Activated gamma-delta T cell treated with anti-CD3 and anti-CD28 coated beads, Interleukin-2, amount 50 U/mL, for 16 hours (primary cell): Measurements from ENCODE around the gene TTYH3.

Experiments
- DNase-seq: peaks from one replicate; pipeline ENCODE4 v3.0.0-alpha.2; 2020; ENCODE audit warnings: low read depth

The TTYH3 gene

DNA sequence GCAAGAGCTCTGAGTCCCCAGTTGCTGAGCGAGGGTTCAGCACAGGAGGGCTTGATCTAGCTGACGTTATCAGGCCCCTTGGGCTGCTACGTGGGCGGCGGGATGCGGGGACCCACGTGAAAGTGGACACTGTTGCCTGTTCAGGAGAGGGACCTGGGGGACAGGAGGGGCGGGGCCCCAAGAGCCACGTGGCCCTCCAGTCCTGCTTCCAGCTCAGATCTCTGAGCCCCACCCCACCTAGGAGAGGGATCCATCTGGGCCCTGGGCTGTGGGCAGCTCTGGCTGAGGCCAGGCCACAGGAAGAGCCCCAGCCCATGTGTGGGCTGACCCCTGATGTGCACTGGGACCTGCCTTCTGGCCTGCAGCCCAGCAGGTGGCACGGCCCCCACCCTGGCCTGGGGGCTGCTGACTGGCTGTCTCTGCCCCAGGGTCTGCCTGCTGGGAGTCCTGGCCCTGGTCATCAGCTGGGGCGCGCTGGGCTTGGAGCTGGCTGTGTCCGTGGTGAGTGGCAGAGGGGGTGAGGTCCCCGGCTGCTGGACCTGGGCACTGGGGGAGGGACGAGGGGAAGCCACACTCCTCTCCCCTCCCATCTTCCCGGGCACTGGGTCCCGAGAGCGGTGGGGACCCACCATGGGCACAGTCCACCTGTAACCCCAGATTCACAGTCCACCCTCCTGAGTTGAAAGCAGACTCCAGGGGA, 17.5 kb downstream of the TTYH3 start:
- DNase-seq, result no peak

- DNase-seq, result no peak
These were observed 18.2 kb downstream of the TTYH3 start for GRCh38 chr7:2649991-2650390.

GRCh38 chr7:2650451-2650850, 18.7 kb downstream of the TTYH3 start:
- DNase-seq, result no peak

DNA sequence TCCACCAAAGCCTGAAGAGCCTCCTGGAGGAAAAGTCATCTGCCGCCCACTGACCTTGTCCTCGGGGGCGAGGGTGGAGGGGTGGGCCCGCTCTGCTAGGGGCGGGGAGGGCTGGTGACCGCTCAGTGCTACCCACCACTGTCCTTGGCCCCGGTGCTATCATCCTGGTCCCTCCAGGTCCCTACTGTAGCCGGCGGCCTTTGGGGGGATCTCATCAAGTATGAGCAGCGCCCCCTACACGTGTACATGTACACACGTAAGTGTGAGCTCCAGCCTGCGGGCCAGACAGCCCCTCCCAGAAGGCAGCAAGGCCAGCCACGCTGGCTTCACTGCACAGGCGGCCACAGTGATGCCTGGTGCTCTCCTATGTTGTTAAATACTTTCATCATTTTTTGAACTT, 19.6 kb downstream of the TTYH3 start:
- no peak for DNase-seq

DNA sequence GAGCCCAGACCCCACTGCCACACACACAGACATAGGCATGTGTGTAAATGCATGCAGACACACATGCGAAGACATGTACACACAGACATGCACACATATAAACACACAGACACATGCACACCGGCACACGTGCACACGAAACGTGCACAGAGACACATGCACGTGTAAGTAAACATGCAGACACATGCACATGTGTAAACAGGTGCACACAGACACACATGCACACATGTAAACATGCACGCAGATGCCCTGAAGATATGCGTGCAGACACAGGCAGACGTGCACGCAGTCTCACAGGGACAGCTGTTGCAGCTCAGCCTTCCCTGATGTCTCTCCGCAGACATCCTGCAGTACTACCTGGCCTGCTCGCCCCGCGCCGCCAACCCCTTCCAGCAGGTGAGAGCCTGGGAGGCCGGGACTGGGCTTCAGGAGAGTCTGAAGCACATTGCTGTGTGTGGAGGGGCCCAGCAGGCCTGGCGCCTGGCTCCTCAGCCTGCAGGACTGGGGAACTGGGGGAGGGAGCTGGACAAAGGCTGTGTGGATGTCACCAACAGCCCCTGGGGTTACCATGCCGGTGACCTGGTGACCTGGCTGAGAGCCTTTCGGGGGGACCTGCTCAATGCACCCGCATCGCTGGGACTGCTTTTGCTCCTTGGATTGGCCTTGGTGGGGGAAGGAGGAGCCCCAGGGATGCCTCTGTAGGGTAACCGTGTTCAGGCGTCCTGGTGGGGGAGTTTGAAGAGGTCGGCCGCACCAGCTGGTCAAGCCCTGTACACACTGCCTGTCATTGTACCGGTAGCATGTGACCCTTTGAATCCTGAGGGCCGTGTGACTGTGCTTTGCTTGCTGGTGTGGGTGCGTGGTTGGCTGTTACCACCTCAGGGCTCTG, 20.3 kb downstream of the TTYH3 start:
- DNase-seq, result no peak

GRCh38 chr7:2652736-2653060, 20.9 kb downstream of the TTYH3 start:
- DNase-seq, result no peak

- no peak for DNase-seq
These were observed 22.3 kb downstream of the TTYH3 start for GRCh38 chr7:2654059-2654458.

DNA sequence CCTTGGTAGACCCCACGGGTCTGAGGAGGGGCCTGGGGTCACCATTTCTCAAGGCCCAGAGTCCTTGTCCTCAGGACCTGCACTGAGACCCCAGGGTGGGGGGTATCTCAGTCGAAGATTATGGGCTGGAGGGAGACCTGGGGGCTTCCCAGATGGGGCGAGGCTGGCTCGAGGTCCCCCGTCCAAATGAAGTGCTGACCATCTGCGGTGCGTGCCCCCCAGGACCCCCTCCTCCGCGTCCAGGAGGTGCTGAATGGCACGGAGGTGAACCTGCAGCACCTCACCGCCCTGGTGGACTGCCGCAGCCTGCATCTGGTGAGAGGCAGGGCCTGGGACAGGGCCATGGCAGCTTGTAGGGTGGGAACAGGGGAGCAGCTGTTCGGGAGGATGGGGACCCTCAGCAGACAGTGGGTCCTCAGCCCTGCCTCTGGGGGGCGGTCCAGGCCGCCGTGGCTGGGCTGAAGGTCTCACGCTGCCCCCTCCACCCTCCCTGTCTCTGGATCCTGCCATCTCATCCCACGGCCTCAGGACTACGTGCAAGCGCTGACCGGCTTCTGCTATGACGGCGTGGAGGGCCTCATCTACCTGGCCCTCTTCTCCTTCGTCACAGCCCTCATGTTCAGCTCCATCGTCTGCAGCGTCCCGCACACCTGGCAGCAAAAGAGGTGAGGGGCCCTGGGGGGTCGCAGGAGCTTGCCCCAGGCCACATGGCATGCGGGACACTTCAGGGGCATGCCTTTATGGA, 24.3 kb downstream of the TTYH3 start:
- no peak for DNase-seq

GRCh38 chr7:2657208-2657607, 25.4 kb downstream of the TTYH3 start:
- no peak for DNase-seq

DNA sequence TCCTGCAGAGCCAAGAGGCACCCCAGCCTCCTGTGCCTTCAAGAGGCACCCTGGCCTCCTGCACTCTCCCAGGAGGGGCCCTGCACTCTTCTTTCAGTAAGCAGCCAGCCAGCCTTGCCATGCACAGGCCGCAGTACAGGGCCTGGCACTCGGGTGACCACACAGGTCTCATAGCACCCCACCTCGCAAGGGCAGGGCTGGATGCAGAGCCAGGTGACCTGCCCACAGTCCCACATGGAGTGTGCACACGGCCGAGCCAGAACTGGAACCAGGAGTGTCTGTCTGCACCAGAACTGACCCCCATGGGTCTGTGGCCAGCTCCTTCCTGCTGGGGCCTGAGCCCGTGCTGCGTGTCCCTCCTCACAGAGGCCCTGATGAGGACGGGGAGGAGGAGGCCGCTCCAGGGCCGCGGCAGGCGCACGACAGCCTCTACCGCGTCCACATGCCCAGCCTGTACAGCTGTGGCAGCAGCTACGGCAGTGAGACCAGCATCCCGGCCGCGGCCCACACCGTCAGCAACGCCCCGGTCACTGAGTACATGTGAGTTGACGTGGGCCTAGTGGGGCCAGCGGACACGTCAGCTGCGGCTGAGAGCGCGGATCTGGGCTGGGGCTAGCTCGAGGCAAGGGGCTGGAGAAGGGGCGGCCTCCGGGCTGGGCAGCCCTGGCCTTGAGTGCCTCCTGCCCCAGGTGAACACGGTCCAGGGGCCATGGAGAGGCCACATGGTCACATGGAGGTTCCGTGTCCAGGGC, 26.3 kb downstream of the TTYH3 start:
- DNase-seq, result no peak

DNA sequence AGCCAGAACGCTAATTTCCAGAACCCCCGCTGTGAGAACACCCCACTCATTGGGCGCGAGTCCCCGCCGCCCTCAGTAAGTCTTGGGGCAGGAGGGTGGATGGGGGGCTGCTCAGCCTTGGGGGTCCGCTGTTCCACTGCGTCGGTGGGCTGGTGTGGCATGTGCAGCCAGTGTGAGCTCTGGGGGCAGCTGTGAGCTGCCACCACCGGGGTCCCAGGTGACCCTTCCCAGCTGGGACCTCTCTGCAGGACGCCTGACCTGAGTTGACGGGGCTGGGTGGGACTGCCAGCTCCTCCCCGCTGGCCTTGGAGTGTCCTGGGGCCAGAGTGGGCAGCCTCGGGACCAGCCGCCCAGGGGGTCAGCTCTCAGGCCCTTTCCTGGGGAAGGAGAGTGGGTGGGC, 27.2 kb downstream of the TTYH3 start:
- no peak for DNase-seq

DNA sequence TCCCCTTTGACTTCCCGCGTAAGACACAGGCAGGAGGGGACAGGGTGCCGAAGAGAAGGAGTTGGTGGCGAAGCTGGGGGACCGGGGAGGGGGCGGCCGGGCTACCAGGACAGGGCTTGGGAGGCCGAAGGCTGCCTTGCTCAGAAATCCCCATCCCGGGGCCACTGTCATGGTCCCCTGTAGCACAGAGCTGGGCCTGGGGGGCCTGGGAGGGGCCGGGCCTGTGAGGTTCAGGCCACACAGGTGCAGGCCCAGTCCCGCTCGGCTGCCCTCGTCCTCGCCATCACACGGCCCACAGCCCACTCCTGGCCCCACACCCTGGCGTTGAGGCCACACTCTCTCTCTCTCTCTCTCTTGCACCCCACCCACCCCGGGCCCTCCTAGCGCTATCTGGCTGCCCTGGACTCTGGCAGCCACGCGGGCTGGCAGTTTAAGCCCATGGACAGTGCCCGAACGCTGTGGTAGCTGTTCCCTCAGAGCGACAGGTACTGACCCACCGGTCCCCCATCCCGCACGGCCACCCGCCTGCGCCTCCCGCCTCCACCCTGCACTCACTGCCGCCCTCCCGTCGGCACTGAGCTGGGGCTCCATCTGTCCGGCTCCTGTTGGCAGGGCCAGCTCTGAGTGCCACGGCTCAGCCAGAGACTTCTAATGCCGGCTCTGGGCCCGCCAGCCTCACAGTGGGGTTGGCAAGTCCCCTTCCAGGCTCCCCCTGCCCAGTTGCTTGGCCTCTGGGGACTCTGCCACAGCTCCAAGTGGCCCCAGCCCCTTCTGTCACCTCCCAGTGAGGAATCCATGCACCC, 28.0 kb downstream of the TTYH3 start:
- DNase-seq, result no peak

DNA sequence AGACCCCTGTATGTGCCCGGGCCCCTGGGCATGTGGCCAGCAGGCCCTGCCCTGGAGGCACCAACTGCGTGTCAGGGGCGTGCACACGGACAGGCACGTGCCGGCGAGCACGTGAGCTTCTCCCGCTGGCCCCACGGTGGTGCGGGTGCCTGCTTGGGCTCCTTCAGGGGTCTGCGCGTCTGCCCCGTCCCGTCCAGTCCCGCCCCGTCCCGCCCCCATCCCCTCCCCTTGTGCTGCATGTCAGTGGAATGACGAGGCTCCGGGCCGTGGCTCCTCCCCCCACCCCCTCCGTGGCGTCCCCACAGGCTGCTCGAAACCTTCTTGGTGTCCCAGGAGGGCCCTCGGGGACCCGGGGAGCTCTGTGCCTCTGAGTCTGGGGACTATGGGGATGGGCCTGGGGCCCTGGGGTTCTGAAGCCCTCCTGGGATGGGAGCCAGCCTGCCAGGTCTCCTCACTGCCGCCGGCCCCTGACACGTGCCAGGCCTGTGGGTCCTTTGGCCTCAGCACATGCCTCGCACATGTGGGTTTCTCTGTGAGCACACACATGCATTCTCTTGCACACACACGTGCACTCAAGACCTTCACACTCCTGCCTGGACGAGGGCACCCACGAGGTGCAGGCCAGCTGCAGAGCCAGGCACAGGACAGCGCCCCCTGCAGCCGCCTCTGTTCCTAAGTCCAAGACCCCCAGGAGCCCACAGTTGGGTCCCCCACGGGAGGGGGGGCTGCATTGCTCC, 28.7 kb downstream of the TTYH3 start:
- no peak for DNase-seq

DNA sequence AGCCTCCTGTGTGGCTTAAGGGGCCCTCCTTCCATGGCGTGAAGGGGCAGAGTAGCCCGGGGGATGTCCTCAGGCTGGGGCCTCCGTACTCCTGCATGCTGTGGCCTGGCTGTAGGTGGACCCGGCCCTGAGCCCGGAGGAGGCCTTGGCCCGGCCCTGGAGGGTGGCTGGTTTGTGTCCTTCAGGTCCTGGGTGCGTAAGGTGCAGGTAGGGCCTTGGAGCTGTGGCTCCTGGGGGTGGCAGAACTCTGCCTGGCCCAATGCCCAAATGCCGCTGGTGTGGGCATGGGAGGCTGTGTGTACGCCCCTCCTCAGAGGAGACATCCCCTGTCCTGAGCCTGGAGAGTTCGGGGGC, 29.3 kb downstream of the TTYH3 start:
- DNase-seq, result no peak

- DNase-seq, result no peak
These were observed 30.0 kb downstream of the TTYH3 start for GRCh38 chr7:2661602-2662272.

DNA sequence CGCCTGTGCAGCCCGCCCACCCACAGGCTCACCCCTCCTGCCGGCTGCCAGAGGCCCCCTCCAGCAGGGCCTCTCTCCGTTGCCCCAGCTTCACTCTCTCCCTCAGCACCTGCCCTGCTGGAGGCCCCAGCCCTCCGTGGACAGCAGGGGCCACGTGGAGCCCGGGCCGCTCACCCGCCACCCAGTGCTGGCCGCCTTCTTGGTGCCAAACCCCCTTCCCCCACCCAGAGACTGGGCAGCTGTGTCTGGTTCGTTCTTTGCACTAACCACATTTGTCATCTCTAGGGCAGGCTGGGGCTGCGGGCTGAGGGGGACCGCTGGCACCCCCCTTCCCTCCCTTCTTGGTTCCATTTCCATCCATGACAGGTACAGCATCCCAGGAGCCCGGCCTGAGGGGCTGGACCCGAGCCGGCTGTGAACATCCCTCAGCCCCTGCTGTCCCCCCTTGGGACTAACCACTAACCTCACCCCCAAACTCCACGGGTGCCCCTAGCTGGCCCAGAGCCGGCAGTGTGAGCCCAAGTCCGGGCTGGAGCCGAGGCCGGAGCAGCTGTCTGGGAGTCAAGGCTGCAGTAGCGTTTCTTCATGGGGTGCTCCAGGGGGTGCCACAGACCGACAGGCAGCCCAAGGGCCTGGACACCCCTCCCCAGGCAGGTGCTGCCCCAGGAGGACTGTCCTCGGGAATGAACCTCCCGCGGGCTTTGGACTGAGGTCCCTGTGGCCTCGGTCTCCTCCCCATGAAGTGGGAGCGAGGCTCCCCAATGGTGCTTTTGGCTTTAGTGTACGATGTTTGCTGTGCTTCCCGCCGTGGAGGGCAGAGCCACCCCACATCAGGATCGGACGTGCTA, 30.7 kb downstream of the TTYH3 start:
- no peak for DNase-seq

DNA sequence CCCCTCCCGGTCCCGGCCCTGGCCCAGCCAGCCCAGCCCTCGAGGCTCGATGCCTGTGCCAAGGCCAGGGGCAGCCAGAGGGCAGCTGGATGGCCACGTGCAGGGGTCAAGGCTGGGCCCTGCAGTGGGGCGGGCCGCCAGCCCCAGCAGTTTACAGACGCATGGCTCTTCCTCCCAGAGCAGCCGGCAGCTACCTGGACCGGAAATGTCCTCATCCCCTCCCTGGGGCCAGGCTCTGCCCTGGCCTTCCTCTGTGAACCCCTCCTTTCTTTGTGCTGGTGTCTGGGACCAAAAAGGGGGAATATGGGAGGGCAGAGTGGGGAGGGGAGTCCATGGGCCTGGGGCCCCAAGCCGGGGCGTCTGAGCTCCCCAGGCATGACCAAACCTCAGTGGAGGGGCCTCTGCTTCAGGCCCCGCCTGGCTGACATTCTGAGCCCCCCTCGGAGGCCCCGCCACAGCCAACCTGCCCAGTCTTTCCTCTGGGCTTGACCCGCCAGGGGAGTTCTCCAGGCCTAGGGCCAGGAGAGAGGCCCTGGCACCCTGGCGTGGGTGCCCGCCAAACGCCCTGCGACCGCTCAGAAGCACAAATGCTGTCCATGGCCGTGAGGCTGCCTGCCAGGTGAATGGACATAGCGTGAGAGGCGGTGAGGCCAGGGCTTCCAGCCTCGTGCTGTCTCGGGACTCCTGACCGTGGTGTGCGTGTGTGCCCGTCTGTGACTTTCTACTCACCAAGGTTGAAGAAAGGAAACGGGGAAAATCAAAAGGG, 31.5 kb downstream of the TTYH3 start:
- no peak for DNase-seq

DNA sequence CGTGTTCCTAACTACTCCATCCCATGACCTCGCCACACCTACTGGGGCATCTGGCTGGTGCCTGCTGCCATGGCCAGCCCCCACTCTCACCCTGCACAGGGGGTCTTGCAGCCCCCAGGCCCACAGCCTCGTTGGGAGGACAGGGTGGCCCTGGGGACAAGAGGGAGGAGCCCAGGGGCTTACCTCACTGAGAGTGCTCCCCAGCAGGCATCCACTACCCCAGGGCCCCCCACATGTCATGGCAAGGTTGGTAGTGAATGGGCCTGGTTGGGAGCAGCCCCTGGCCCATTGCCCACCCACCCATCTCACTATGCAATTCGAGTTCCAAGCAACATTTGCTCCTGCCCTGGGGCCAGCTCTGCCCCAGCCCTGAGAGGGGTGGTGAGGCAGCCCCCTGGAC, 32.2 kb downstream of the TTYH3 start:
- DNase-seq, result no peak
